Smooth muscle cell (in vitro differentiated cells): Measurements from ENCODE around the gene VPS13A. TPM values are rescaled to one million over a fixed set of nuclear protein-coding genes. Genes with fewer than 3 reads are reported as not detected.

Experiments
- DNase-seq: peaks from one replicate; lab custom pipeline; 2025; ENCODE audit not compliant: unreplicated experiment; lab: John Stamatoyannopoulos, UW
- H2AFZ ChIP-seq: fragments of 200-600 bp; sonication (generic); 2 replicates; pipeline ENCODE4 v1.6.0; 2016; ENCODE audit warnings: antibody characterized with exemption, low read depth, mild to moderate bottlenecking
- H3F3A ChIP-seq: fragments of 200-600 bp; sonication (generic); 2 replicates; pipeline ENCODE4 v1.6.0; 2017; ENCODE audit warnings: antibody characterized with exemption, low read depth
- H3K27ac ChIP-seq: fragments of 200-600 bp; sonication (generic); 2 replicates; pipeline ENCODE4 v1.5.1; 2016; ENCODE audit warnings: low read depth, mild to moderate bottlenecking
- H3K27me3 ChIP-seq: fragments of 200-600 bp; sonication (generic); 2 replicates; pipeline ENCODE4 v1.6.1; 2016; ENCODE audit warnings: low read depth, mild to moderate bottlenecking
- H3K36me3 ChIP-seq: fragments of 200-600 bp; sonication (generic); 2 replicates; pipeline ENCODE4 v1.5.1; 2016; ENCODE audit warnings: low read depth
- H3K4me1 ChIP-seq: fragments of 200-600 bp; sonication (generic); 2 replicates; pipeline ENCODE4 v1.5.1; 2016; ENCODE audit warnings: low read depth
- H3K4me2 ChIP-seq: fragments of 200-600 bp; sonication (generic); 2 replicates; pipeline ENCODE4 v1.6.0; 2016; ENCODE audit warnings: mild to moderate bottlenecking
- H3K4me3 ChIP-seq: fragments of 200-600 bp; sonication (generic); 2 replicates; pipeline ENCODE4 v1.5.1; 2016; ENCODE audit warnings: mild to moderate bottlenecking
- H3K79me2 ChIP-seq: fragments of 200-600 bp; sonication (generic); 2 replicates; pipeline ENCODE4 v1.6.0; 2016; ENCODE audit warnings: low read depth, mild to moderate bottlenecking
- H3K9ac ChIP-seq: fragments of 200-600 bp; sonication (generic); 2 replicates; pipeline ENCODE4 v1.6.0; 2016; ENCODE audit warnings: low read depth
- H3K9me3 ChIP-seq: fragments of 200-600 bp; sonication (generic); replicated peaks from 2 replicates; pipeline ENCODE4 v1.5.1; 2016; ENCODE audit warnings: low read depth
- H4K20me1 ChIP-seq: fragments of 200-600 bp; sonication (generic); 2 replicates; pipeline ENCODE4 v1.6.0; 2016; ENCODE audit warnings: low read depth
- WGBS: methylation state at CpG from one replicate; pipeline ENCODE4 v1.1.7; 2016; ENCODE audit warnings: low lambda C conversion rate; 5-methylcytosine and 5-hydroxymethylcytosine counted together
- polyA plus RNA-seq: library from polyadenylated mRNA; unstranded; fragments of >200 nt; fragmentation: Nextera tagmentation; extraction: Ambion mirVana; gene quantifications from 2 replicates; pipeline ENCODE4 v1.2.1, GENCODE V29; 2016
- total RNA-seq: library from RNA; depleted of rRNA; stranded (reverse); fragments of >200 nt; gene quantifications from 2 replicates; pipeline ENCODE4 v1.2.3, GENCODE V29; 2014
- TF ChIP-seq, protein P1 (sequence below): fragments of 200-600 bp; sonication (generic); IDR thresholded peaks from 2 replicates; pipeline ENCODE4 v1.5.1; 2017; ENCODE audit warnings: borderline replicate concordance, mild to moderate bottlenecking, antibody characterized with exemption; ENCODE audit not compliant: insufficient read depth, poor library complexity, severe bottlenecking

Gene VPS13A
- total and polyA plus RNA-seq, 2 experiments from 2014 or later: 1.6 to 17.0 TPM

- WGBS: 73% methylated on average over 4 of the region's 4 CpGs
- no peak overlapping the region for H2AFZ ChIP-seq
- no peak overlapping the region for H3K4me2 ChIP-seq
These were observed 274.2 kb downstream of the VPS13A start for GRCh38 chr9:77451507-77451906.

DNA sequence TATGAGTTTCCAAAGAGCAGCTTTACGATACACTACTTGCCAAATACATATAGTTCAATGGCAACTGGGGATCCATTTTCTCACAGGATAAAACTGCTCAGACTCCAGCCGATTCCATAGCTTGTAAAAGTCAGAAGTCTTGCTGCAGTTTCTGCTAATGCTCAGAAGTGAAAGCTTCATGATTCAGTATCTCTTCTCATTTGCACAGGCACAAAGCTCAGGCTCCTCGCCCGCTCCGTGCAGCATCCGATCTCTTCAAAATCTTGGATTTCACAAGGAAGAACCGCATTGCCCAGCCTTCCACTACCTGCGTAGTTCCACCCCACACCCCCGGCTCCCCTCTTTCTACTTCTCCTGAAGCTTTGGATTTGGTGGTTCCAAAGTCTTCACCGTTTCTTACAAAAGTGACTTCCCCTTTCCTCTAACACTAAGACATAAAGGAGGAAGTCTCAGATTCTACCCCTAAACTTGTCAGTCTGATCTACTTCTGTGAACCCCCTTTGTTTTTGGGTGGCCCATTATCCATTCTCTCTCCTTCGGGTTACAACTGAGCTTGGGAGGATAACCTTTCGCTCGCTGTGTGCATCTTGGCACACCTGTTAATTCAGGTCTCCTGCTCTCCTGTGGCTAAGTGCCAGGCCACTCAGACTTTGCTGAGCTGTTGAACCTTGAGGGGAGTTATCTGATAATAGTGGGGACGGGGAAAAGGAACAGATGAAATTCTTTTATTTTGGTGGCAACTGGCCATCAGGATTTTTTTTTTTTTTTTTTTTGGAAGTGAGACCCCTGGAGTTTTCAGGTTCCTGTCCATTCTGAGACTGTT, 276.7 kb downstream of the VPS13A start:
- no peak overlapping the region for H3K27ac ChIP-seq
- no peaks in the 10 kb centered on the region for H3K27me3 ChIP-seq
- no peaks in the 10 kb centered on the region for H3K4me1 ChIP-seq
- no peaks in the 10 kb centered on the region for H3K79me2 ChIP-seq
- 69% methylated on average over 14 of the region's 14 CpGs for WGBS
- H3K4me3 ChIP-seq: no peak overlapping the region
- no peak for DNase-seq
- peak overlapping the region; percentile 48 for H3K4me2 ChIP-seq
- H4K20me1 ChIP-seq: no peaks in the 10 kb centered on the region
- H3K9ac ChIP-seq: no peak overlapping the region
- TF ChIP-seq, protein P1, sequence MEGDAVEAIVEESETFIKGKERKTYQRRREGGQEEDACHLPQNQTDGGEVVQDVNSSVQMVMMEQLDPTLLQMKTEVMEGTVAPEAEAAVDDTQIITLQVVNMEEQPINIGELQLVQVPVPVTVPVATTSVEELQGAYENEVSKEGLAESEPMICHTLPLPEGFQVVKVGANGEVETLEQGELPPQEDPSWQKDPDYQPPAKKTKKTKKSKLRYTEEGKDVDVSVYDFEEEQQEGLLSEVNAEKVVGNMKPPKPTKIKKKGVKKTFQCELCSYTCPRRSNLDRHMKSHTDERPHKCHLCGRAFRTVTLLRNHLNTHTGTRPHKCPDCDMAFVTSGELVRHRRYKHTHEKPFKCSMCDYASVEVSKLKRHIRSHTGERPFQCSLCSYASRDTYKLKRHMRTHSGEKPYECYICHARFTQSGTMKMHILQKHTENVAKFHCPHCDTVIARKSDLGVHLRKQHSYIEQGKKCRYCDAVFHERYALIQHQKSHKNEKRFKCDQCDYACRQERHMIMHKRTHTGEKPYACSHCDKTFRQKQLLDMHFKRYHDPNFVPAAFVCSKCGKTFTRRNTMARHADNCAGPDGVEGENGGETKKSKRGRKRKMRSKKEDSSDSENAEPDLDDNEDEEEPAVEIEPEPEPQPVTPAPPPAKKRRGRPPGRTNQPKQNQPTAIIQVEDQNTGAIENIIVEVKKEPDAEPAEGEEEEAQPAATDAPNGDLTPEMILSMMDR: no peak
- no peaks in the 10 kb centered on the region for H3K9me3 ChIP-seq
- peaks cover 2% of the 10 kb centered on the region for H3F3A ChIP-seq
- H3K36me3 ChIP-seq: no peaks in the 10 kb centered on the region
- H2AFZ ChIP-seq: peak overlapping the region; percentile 74

More at GRCh38 chr9:77451507-77451906, 274.2 kb downstream of the VPS13A start:
- Histone ChIP-seq H3K4me3 (no peak overlapping the region), H3K4me1 (no peaks in the 10 kb centered on the region), H3K9me3 (no peaks in the 10 kb centered on the region), H3K79me2 (no peaks in the 10 kb centered on the region), H3K27ac (peak overlapping the region; percentile 94), H3K9ac (no peak overlapping the region), H3K36me3 (no peaks in the 10 kb centered on the region), H3K27me3 (no peaks in the 10 kb centered on the region), H3F3A (peaks cover 2% of the 10 kb centered on the region), H4K20me1 (no peaks in the 10 kb centered on the region)
- no peak for DNase-seq
- TF ChIP-seq, protein P1: no peak

- TF ChIP-seq, protein P1: no peak
- H3K36me3 ChIP-seq: no peaks in the 10 kb centered on the region
- H2AFZ ChIP-seq: no peak overlapping the region
- no peak for DNase-seq
- H3K9ac ChIP-seq: no peak overlapping the region
- H3K4me1 ChIP-seq: no peaks in the 10 kb centered on the region
- WGBS: 79% methylated on average over 3 of the region's 3 CpGs
- H3K9me3 ChIP-seq: no peaks in the 10 kb centered on the region
- H3K27me3 ChIP-seq: no peaks in the 10 kb centered on the region
- H3K27ac ChIP-seq: no peak overlapping the region
- peaks cover 2% of the 10 kb centered on the region for H3F3A ChIP-seq
- no peak overlapping the region for H3K4me3 ChIP-seq
- no peaks in the 10 kb centered on the region for H4K20me1 ChIP-seq
- H3K79me2 ChIP-seq: no peaks in the 10 kb centered on the region
- no peak overlapping the region for H3K4me2 ChIP-seq
These were observed 277.3 kb downstream of the VPS13A start for GRCh38 chr9:77454663-77455062.
